ENCODE results near the gene TMEM263. TPM values are rescaled to one million over a fixed set of nuclear protein-coding genes. Genes with fewer than 3 reads are reported as not detected.

The TMEM263 gene
- total RNA-seq, 2 experiments from 2014 or later: 33.2 to 33.4 TPM

GRCh38 chr12:106973545-106973944 lies 17.8 kb downstream of the TMEM263 start:
- DNase-seq (no peak), ATAC-seq (ENCODE audit: poor library complexity) (no peak)
- H3K4me1 Mint-ChIP-seq (ENCODE audit: low read depth): peaks cover 13% of the 10 kb centered on the region
- POLR2A ChIA-PET: interaction anchor here (0.6 to 1.3 kb wide), 2 partner anchors 18 to 583 kb away, joined by 3 to 4 read pairs; partner anchors contain the start of gene TMEM263
- intact Hi-C loops (cut with DNase I, micrococcal nuclease): no loop called here
- Histone ChIP-seq H3K27ac (ENCODE audit: low read depth in 1 of 2, low read length in 2 of 2) (no peak overlapping the region), H3K4me1 (ENCODE audit: insufficient read depth, low read length) (no peaks in the 10 kb centered on the region), H3K4me3 (ENCODE audit: low read length) (no peak overlapping the region), H3K27me3 (ENCODE audit: control insufficient read depth in 1 of 2, insufficient read depth in 2 of 2, low read length in 2 of 2) (no peaks in the 10 kb centered on the region), H3K9me3 (ENCODE audit: control insufficient read depth in 1 of 2, insufficient read depth in 1 of 2, low read length in 2 of 2) (no peaks in the 10 kb centered on the region), H3K36me3 (ENCODE audit: insufficient read depth, low read length) (peaks cover 22% of the 10 kb centered on the region)
- CTCF ChIA-PET: no interaction called here
- peaks cover 63% of the 10 kb centered on the region for H3K36me3 Mint-ChIP-seq (ENCODE audit: low read depth)
- TF ChIP-seq CTCF (IDR thresholded peaks at IDR 0.05): no peak
- H3K4me3 Mint-ChIP-seq: no peak overlapping the region
- H3K27me3 Mint-ChIP-seq: no peaks in the 10 kb centered on the region
- H3K9me3 Mint-ChIP-seq: no peaks in the 10 kb centered on the region
- peak overlapping the region; percentile 42 for H3K27ac Mint-ChIP-seq

- H3K4me3 ChIP-seq (ENCODE audit: low read length): no peak overlapping the region
- intact Hi-C loops (cut with DNase I, micrococcal nuclease): no loop called here
- ATAC-seq (ENCODE audit: poor library complexity): no peak
- H3K36me3 ChIP-seq (ENCODE audit: insufficient read depth, low read length): peaks cover 22% of the 10 kb centered on the region
- no peak for DNase-seq
- Mint-ChIP-seq H3K9me3 (no peaks in the 10 kb centered on the region), H3K4me3 (no peak overlapping the region), H3K4me1 (ENCODE audit: low read depth) (peaks cover 13% of the 10 kb centered on the region), H3K27me3 (no peaks in the 10 kb centered on the region), H3K27ac (peak overlapping the region; percentile 37), H3K36me3 (ENCODE audit: low read depth) (peaks cover 57% of the 10 kb centered on the region)
- H3K9me3 ChIP-seq (ENCODE audit: control insufficient read depth in 1 of 2, insufficient read depth in 1 of 2, low read length in 2 of 2): no peaks in the 10 kb centered on the region
- no peaks in the 10 kb centered on the region for H3K4me1 ChIP-seq (ENCODE audit: insufficient read depth, low read length)
- POLR2A ChIA-PET: no interaction called here
- no peak for TF ChIP-seq CTCF (IDR thresholded peaks at IDR 0.05)
- CTCF ChIA-PET: no interaction called here
- no peaks in the 10 kb centered on the region for H3K27me3 ChIP-seq (ENCODE audit: control insufficient read depth in 1 of 2, insufficient read depth in 2 of 2, low read length in 2 of 2)
- H3K27ac ChIP-seq (ENCODE audit: low read depth in 1 of 2, low read length in 2 of 2): no peak overlapping the region
Measured at GRCh38 chr12:106974511-106974910, 18.8 kb downstream of the TMEM263 start.

GRCh38 chr12:106975098-106975497 lies 19.4 kb downstream of the TMEM263 start:
- intact Hi-C loops (cut with DNase I, micrococcal nuclease): no loop called here
- H3K4me3 Mint-ChIP-seq: no peak overlapping the region
- ATAC-seq (ENCODE audit: poor library complexity) (no peak), DNase-seq (no peak)
- Histone ChIP-seq H3K4me1 (ENCODE audit: insufficient read depth, low read length) (no peaks in the 10 kb centered on the region), H3K27me3 (ENCODE audit: control insufficient read depth in 1 of 2, insufficient read depth in 2 of 2, low read length in 2 of 2) (no peaks in the 10 kb centered on the region), H3K27ac (ENCODE audit: low read depth in 1 of 2, low read length in 2 of 2) (no peak overlapping the region), H3K4me3 (ENCODE audit: low read length) (no peak overlapping the region), H3K36me3 (ENCODE audit: insufficient read depth, low read length) (peaks cover 21% of the 10 kb centered on the region), H3K9me3 (ENCODE audit: control insufficient read depth in 1 of 2, insufficient read depth in 1 of 2, low read length in 2 of 2) (no peaks in the 10 kb centered on the region)
- peaks cover 13% of the 10 kb centered on the region for H3K4me1 Mint-ChIP-seq (ENCODE audit: low read depth)
- H3K27ac Mint-ChIP-seq: peak overlapping the region; percentile 37
- POLR2A ChIA-PET: no interaction called here
- CTCF ChIA-PET: no interaction called here
- no peaks in the 10 kb centered on the region for H3K27me3 Mint-ChIP-seq
- peaks cover 53% of the 10 kb centered on the region for H3K36me3 Mint-ChIP-seq (ENCODE audit: low read depth)
- no peaks in the 10 kb centered on the region for H3K9me3 Mint-ChIP-seq
- TF ChIP-seq CTCF (IDR thresholded peaks at IDR 0.05): no peak
